T1000 (cell line): ENCODE measurements around the gene TMEM269.
A peak's percentile ranks its signal among the peaks of the same experiment; 100 is the strongest.
"Not testable (repeated sequence)": the region's sequence is repeated elsewhere in the genome, so short reads cannot be mapped to it uniquely, and the experiment has no call there.

Source experiments
- DNase-seq: peaks from one replicate; lab custom pipeline; 2025; ENCODE audit warnings: mixed read lengths; lab: John Stamatoyannopoulos, UW

Gene TMEM269

DNA sequence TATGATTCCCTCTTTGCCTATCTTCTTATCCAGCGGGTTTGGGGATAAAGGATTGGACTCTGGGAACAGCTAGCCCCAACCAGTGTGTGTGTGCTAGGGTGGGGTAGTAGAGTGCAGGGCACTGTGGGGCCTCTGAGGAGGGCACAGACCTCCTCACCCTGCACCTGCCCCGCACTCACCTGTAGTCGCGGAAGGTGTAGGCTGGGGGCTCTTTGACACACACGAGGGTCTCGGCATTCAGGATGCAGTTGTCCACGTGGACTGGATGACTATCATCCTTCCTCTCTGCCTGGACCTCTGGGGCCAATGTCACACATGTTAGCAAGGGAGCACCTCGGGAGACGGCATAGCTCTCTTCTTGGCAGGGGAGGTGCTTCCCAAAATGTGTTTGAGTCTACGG is 36.8 kb upstream of the TMEM269 start:
- DNase-seq: no peak

DNA sequence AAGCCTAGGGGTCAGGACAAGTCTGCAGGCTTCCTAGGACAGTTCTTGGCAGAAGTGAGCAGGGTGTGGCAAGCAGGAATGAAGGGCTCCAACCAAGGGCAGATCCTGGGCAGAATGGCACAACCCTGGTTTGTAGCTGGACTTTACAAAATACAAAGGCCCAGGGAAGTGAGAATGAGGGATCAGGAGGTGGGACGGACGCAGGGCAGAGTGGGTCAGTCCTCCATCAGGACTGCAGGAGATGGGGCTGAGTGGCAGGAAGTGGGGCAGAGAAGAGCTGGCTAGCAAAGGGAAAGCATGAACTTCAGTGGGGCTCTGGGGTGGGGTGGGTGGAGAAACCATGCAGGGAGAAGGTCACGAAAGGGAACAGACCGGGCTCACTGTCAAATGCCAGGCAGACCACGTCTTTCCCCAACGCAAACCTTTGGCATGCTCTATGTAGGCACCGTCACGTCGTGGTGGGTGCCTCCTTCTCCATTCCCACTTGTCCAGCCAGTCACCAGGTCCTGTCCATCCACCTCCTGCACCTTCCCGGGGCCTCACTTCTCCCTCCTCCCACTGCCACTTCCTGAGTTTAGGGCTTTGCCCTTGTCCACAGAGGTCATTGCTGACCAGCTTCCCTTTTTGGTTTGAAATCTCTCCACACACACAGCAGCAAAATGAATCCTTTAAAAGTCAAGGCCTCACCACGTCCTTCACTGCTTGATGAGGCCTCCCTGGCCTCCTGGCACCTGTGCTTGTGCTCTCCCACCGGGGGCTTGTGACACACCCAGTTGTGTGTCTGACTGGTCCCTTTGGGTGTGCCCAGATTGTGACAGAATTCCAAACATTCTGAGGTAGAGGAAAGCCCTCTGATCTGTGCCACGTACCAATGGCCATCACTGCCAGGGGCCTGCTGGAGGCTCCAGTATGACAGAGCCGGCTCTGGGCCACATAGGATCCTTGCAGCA is 36.1 kb upstream of the TMEM269 start:
- no peak for DNase-seq

DNA sequence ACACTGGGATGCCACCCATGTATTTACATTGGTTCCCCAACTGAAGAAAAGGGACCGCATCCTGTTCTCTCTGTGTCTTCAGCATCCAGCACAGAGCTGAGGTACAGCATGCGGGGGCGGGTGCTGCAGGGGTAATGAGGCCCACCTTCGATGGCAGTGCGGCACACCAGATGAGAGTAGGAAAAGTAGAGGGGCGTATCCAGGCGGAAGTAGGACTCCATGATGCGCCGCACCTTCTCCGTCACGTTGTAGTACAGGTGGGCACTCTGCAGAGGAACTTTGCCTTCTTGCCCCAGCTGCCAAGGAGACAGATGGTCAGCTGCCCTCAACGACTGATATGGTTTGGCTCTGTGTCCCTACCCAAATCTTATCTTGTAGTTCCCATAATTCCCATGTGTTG is 34.8 kb upstream of the TMEM269 start:
- no peak for DNase-seq

DNA sequence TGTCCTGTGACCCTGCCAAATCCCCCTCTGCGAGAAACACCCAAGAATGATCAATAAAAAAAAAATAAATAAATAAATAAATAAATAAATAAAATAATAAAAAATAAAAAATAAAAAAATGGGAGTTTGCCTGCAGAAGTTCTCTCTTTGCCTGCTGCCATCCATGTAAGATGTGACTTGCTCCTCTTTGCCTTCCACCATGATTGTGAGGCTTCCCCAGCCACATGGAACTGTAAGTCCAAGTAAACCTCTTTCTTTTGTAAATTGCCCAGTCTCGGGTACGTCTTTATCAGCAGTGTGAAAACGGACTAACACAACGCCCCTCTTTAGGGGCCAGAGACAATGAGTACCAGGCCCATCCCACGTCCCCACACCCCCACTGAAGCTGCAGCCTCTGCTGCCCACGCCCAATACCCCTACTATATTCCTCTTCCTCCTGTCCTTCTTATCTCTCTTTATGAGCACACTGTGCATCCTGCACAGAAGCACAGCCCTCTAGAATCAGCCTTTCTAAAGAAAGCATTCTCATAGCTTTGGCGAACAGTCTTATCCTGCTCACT is 33.2 kb upstream of the TMEM269 start:
- not testable (repeated sequence) for DNase-seq

DNA sequence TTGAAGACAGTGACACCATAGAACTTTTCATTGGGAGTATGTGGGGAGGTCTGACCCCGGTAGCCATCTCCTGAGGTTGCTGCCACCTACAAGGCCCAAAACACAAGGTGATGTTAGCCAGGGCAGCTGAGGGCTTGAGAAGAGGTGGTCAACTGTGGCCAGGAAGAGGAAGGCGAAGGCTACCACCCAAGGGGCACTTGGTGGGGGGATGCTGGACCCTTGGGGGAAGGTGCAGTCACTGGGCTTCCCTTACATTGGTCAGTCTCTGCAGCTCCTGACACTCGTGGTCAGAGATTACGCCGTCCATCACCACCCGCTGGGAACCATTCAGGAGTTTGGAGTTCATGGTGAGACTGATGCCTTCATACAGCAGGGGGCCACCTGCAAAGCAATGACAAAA is 32.5 kb upstream of the TMEM269 start:
- DNase-seq: no peak

DNA sequence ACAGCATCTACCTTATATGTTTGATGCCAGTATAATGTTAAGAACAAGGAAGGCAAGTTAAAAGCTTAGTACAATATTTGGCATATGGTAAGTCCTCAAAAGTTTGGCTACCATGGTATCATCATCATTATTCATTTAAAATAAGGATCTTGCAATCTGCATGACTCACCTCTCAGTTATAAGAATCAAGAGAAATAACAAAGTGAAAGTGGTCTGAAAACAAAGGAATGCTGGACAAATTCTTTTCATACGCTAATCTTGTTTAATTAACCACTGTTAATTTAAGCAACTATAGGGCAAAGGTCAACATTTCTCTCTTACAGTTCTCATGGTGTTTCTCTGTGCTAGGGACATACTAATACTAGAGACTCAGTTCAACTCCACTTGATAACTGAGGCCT is 31.7 kb upstream of the TMEM269 start:
- no peak for DNase-seq

DNA sequence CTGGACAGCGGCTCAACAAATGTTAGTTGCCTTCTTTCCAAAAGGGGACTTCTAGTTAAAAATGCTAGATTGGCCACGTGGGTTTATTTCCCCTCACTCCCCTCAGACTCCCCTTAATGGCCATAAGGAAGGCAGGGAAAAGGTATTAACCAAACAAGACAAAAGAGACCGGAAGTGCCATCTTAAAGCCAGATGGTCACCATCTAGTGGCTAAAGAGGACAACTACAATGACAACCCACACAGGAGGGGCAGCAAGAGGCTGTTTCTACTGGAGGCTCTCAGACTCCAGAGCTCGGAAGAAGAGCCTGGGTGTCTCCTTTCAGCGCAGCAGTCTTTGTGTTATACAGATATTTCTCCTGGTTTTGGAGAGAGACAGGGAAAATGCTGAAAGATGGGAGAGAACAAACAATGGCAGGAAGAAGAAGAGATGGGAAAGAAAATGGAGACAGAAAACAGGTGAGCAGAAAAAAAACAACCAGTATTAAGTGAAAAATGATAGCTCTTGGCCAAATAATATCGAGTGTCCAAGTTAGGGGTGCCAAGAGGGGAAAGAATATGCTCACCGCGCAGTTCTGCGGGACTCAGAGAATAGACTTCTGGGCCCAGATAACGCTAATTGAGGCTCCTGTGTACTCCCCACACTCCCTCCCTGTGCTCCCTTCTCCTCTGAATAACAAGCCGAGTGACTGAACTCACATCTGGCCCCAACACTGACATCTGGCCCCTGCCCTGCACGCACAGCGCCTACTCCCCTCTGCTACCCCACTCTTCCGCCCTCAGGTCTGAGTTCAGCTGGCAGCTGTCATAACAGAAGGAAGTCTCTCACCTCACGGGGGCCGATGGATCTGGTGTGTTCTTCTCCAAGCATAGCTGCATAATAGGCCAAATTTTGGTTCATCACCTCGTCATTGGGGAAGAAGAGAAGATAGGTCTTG is 27.6 kb upstream of the TMEM269 start:
- DNase-seq: no peak

DNA sequence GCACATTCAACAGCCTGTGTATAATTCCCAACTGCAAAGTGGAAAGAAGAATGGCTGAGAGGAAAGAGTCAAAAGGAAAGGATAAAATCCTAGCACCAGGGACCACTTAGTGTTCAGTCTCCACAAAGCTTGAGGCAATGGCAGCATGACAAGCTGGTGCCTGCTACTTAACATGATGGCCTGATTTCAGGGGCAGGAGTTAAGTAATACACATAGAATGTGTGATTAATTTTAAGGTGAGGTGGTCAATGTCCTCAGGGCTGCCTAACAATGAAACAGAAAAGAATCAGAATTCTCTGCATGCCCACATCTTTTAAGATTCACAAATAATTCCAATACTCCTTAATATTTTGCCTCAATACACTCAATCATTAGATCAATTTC is 26.9 kb upstream of the TMEM269 start:
- DNase-seq: no peak

DNA sequence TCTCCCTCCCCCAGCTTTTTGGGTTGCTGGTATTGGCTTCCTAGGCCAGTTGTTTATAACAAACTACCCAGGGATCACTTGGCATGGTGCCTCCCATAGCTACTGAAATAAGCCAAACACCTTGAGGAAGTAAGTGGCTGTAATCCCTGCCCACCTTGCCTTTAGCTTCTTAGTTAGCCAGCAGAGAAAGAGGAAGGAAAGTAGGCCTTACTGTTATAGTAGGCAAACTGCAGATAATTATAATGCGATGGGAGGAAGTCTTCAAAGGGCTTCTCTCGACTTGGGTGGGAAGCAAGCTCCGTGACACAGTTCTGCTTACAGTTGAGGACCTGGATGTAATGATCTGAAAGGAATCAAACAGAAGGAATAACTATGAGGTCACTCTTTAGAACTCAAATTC is 26.1 kb upstream of the TMEM269 start:
- no peak for DNase-seq

DNA sequence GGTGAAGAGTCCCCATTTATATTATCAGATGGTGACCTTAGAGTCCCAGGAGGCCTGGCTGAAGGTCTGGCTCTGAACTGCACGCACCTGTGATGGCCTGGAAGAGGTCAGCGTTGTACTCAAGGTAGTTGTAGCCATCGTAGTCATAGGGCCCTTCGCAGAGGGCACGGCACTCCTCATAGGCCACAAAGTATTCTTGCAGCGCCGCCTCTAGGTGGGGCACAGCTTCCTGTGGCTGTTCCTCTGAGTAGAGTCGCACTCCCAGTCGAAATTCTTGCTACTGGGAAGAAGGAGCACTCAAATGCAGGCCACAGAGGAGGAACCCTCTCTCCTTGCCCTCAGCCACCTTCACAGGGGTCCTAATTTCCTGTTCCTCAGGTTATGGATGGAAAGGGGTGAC is 25.7 kb upstream of the TMEM269 start:
- DNase-seq: no peak

DNA sequence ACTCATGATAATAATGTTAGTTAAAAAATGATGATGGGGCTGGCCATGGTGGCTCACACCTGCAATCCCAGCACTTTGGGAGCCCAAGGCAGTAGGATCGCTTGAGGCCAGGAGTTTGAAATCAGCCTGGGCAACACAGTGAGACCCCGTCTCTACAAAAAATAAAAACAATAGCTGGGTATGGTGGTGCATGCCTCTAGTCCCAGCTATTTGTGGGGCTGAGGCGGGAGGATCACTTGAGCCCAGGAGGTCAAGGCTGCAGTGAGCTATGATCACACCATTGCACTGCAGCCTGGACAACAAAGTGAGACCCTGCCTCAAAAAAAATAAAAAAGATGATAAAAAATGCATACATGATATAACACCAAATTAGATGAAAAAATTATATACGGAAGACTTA is 23.2 kb upstream of the TMEM269 start:
- DNase-seq: no peak

DNA sequence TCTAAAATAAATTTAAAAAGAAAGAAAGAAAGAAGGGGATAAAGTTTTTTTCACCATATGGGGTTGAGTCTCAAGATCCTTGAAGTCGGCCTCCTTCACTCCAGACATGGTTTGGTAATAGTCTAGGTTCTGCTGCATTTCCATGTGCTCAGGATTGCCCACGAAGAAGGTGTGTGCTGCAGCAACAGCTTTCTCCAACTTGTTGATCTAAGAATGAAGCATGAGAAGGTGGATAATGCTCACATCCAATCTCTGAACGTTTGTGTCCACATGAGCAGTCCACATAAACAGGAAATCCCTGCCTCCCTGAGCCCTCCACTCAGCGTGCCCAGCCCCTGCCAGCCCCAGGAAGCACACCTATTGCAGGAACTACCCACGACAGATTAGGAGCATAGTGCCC is 22.5 kb upstream of the TMEM269 start:
- DNase-seq: no peak

DNA sequence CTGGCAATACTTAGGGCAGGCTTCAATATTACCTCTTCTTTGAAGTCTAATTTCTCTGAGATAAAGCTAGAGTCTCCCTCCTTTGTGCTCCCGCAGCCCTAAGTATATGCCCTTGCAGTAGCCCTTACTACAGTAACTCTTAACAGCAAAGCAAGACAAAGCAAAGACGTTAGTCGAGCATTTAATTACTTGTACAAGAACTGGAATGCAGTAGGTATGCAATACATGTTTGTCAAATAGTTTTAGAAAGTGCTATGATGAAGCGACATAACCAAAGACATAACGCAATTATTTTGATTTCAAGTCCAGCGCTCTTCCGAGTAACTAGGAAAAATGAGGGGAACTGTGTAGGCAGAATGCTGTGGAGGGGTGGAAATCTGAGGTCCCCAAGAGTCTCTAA is 19.5 kb upstream of the TMEM269 start:
- no peak for DNase-seq

DNA sequence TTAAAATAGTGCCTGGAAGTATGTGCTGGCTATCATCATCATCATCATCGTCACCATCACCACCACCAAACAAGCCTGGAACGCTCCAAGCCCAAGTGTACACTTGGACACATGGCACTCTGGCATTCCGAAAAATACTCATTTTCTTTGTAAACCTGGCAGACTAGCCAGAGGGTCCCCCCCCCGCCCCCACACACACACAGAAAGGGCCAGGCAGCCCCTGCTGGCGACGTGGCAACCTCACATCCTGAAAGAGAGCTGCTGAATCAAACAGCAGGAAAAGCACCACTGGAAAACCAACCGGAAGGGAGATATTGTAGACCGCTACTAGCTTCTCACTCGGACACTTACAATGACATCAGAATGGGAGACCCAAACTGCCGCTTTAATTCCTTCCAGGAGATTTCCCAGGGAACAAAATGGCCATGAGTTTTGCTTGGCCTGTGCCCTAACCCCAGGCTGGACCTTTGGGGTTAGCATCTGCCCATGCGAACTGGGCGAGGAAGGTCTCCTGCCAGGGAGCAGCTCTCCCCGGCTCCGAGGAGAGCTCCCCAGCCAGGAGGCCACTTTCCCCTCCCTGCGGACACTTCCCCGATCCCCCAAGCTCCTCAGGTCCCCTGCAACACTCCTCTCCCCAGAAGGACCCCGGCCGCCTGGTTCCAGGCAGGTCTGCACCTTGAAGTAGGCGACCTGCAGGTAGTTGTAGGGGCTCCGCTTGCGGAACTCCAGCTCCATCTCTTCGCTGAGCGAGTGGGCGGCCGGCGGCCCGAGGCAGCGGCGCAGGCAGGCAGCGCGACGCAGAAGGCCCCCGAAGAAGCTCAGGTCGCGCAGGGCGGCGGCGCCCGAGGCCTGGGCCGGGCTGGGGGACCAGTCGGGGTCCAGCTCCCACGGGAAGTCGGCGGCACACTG is 18.7 kb upstream of the TMEM269 start:
- DNase-seq: peak; percentile 44

DNA sequence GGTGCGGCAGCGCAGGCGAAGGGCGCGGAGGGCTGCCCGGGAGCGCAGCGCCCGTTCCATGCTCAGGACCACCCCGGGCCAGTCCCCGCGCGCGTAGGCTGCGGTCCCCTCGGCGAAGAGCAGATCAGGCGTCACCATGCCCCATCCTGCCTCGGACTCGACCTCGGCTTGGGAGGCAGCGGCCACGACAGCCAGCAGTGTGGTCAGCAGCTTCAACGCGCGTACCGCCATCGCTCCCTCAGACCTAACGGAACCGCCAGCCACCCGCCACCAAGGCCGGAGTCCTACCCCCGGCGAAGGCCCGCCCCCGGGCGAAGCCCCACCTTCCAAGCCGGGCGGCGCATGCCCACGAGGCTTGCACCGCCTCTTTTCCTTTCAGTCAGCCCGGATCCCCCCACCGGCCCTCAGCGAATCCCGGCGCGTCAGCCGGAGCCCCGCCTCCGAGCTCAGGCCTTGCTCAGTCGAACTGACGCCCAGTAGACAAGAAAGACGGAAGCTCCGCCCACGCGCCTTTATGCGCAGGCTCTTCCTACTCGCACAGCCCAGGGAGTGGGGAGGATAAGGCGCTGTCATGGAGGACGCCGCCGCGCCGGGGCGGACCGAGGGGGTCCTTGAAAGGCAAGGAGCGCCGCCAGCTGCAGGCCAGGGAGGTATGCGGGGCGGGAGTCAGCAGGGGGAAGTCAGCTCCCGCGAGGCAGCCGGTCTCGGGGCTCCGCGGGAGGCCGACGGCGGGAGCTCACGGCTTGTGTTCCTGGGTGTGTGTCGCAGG is 17.9 kb upstream of the TMEM269 start, which contains the start of the genes C1orf50 and P3H1:
C1orf50 (plus strand) TSS at position 509 of the 769 bp plus-strand sequence; CDS start at position 572, 63 bp downstream.
P3H1 (minus strand) TSS at position 288 of the 769 bp plus-strand sequence; CDS start at position 231, 57 bp downstream.
- peak; percentile 99 for DNase-seq

DNA sequence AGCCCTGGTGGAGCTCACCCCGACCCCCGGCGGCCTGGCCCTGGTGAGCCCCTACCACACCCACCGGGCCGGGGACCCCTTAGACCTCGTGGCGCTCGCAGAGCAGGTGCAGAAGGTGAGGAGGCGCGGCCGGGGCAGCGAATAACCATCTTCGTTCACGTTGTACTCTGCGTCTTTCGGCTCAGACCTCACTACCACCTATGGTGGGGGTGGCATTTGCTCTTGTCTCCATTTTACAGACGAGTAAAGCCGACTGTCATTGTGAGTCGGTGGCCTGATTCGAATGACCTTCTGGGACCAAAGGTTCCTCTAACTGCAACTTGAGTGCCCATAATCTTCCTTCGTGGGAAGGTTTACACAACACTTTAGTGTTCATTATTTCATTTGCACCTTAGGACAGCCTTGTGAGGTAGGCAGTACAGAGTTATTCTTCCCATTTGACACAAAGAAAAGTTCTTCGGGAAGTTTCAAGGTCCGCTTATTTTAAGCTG is 17.2 kb upstream of the TMEM269 start:
- DNase-seq: no peak

DNA sequence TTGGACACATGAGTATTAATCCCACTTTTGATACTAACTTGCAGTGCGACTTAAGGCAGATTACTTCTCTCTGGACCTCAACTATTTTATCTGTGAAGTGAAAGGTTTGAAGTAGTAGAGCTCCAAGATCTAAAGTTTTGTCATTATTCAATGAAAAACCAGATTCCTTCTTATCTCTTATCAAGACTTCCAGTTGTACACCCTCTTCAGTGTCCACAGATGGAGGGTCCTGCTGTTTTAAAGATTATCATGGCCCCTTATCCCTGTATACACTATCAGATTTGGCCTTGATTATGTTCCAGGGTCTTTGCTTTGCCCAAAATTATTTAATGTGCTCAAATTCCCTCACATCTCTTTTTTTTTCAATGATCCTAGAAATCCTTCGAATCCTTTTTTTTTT is 16.6 kb upstream of the TMEM269 start:
- DNase-seq: no peak

DNA sequence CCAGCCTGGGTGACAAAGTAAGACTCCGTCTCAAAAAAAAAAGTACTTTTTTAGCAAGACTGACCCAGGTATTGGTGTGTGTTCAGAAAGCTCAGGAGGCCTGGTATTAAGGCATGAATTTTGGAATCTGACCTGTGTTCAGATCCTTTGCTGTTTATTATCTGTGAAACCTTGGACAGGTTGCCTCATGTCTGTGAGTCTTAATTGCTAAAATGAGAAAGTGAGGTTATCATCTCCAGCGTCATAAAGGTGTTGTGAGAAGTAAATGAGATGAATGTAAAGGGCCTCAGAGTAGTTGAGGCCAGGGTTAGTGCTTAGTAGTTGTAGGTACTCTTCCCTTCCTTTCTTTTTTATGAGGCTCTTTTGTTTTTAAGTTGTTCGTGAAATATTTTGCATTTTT is 15.0 kb upstream of the TMEM269 start:
- no peak for DNase-seq

DNA sequence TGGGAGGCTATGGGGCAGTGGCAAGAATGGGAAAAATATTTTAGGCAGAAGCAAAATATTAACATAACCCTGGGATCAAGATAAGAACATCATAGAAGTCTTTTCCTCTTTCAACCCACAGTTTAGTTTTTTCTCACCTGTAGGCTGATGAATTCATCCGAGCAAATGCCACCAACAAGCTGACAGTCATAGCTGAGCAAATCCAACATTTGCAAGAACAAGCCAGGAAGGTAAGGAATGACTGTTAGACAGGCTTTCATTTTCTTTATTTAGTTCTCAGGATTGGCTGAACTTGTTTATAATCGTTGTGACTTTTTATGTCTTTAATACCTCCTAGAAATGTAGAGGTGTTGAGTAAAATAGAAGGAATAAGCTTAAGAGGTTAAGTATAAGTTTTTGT is 11.4 kb upstream of the TMEM269 start:
- DNase-seq: no peak

DNA sequence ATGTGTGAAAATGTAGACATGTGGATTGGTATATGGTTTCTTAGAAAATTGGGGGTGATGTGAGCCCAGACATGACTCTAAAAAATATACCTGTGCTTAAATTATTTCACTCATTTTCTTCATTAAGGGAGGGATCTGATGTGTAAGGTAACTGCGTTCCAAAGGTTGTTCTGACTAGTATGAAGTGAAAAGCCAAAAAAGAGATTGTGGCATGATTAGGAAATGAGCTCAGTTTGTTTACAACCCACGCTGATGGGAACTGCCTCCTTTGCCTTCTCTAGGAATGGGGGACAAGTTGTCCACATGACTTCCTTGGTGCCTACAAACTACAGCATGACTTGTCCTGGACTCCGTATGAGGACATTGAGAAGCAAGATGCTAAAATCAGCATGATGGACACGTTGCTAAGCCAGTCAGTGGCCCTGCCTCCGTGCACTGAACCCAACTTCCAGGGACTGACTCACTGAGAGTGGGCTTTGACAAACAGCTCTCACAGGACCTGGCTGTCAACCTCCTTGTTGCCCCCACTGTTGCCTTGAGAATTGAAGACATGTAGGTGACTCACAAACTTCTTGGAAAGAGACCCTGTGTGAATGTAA is 9.8 kb upstream of the TMEM269 start:
- DNase-seq: no peak
